Measurements from ENCODE around the gene SMKR1.

- peak in 2 of 3 experiments; percentile 18 to 25 for TF ChIP-seq CTCF (optimal IDR thresholded peaks at IDR 0.05 in 1 of 3, IDR thresholded peaks at IDR 0.05 in 1 of 3, conservative IDR thresholded peaks at IDR 0.05 in 1 of 3; ENCODE audit: extremely low read depth in 1 of 3, insufficient read depth in 2 of 3, low read length in 3 of 3)
- TF ChIP-seq EZH2 (IDR thresholded peaks at IDR 0.05; ENCODE audit: low read length), result no peak
Observed at GRCh38 chr7:129493555-129493954, 8.8 kb upstream of the SMKR1 start.

All from keratinocyte (primary cell).